Left lung (tissue), 10 donors: ENCODE data around the gene FN1. TPM values are rescaled to one million over a fixed set of nuclear protein-coding genes. Genes with fewer than 3 reads are reported as not detected.

Source experiments
- ATAC-seq: fragments of 200-7000 bp; cut with Tn5 transposase; one replicate; pipeline ENCODE4 v1.9.1; 2020; ENCODE audit warnings: moderate library complexity
- DNase-seq, 4 donors: peaks; one replicate each; pipeline ENCODE4 v3.0.0-alpha.2; 2013 to 2020
- H3K27ac ChIP-seq, 2 donors: fragments of 200-600 bp; sonication (generic) in 1 of 2; one replicate each; pipeline versions ENCODE4 v1.5.0 to v1.8.0; 2020 to 2021
- H3K27me3 ChIP-seq, 2 donors: fragments of 200-600 bp; sonication (generic) in 1 of 2; one replicate each; pipeline versions ENCODE4 v1.5.0 to v1.8.0; 2020 to 2021
- H3K36me3 ChIP-seq, 2 donors: fragments of 200-600 bp; sonication (generic) in 1 of 2; one replicate each; pipeline versions ENCODE4 v1.5.0 to v1.8.0; 2020 to 2021
- H3K4me1 ChIP-seq, 2 donors: fragments of 200-600 bp; one replicate each; pipeline ENCODE4 v1.8.0; 2021
- H3K4me3 ChIP-seq, 2 donors: fragments of 200-600 bp; sonication (generic) in 1 of 2; one replicate each; pipeline versions ENCODE4 v1.5.0 to v1.8.0; 2020 to 2021; ENCODE audit warnings: mild to moderate bottlenecking in 1 of 2
- H3K9me3 ChIP-seq, 2 donors: fragments of 200-600 bp; sonication (generic) in 1 of 2; one replicate each; pipeline versions ENCODE4 v1.5.0 to v1.8.0; 2020 to 2021
- CTCF ChIP-seq, 2 donors: fragments of 200-600 bp; sonication (generic) in 1 of 2; IDR thresholded peaks; one replicate each; pipeline versions ENCODE4 v1.5.0 to v1.8.0; 2021; ENCODE audit warnings: antibody characterized with exemption in 2 of 2
- intact Hi-C, 2 donors: fragments of 100-400 bp; cut with DNase I; formaldehyde crosslinking; loops; one replicate each; pipeline versions ENCODE4 v1.11.2 to v1.14.2; 2022
- polyA plus RNA-seq, 6 donors: library from polyadenylated mRNA; unstranded; fragments of 120-200 nt; gene quantifications; one replicate each; pipeline ENCODE4 v1.2.1, GENCODE V29; 2013; ENCODE audit not compliant: insufficient read length in 6 of 6
- total RNA-seq, 2 donors: library from RNA; stranded (reverse); fragmentation: NEBNext Ultra II Directional; extraction: Animal tissue kit (Norgen Biotek cat#: 25700); gene quantifications; one replicate each; pipeline ENCODE4 v1.2.1, GENCODE V29; 2021
- donor health status: DM: no; HTN: yes; CAD: no.
- donor health status: DM: no; HTN: no; CAD: no.

The FN1 gene
- total and polyA plus RNA-seq, 8 donors: 1,663 to 3,073 (median 1,855) TPM

- Histone ChIP-seq H3K4me3 (no peak overlapping the region), H3K36me3 (peaks cover 3 to 67% of the 10 kb centered on the region in 2 donors), H3K27ac (no peak overlapping the region), H3K27me3 (no peaks in the 10 kb centered on the region), H3K4me1 (no peaks in the 10 kb centered on the region), H3K9me3 (no peaks in the 10 kb centered on the region)
- intact Hi-C loops: no loop called here
- TF ChIP-seq CTCF (IDR thresholded peaks at IDR 0.05): no peak
- ATAC-seq (no peak), DNase-seq (no peak)
These were observed 68.0 kb downstream of the FN1 start for GRCh38 chr2:215367662-215368492.

- H3K27ac ChIP-seq: no peak overlapping the region
- H3K9me3 ChIP-seq: no peaks in the 10 kb centered on the region
- no peak overlapping the region for H3K4me3 ChIP-seq
- ATAC-seq (no peak), DNase-seq (no peak)
- no peaks in the 10 kb centered on the region for H3K4me1 ChIP-seq
- intact Hi-C loops: no loop called here
- TF ChIP-seq CTCF (IDR thresholded peaks at IDR 0.05): no peak
- H3K36me3 ChIP-seq: peaks cover 3 to 70% of the 10 kb centered on the region in 2 donors
- H3K27me3 ChIP-seq: no peaks in the 10 kb centered on the region
These were observed 69.3 kb downstream of the FN1 start for GRCh38 chr2:215366440-215367032.

- Histone ChIP-seq H3K27me3 (no peaks in the 10 kb centered on the region), H3K4me3 (no peak overlapping the region), H3K9me3 (no peaks in the 10 kb centered on the region), H3K36me3 (peaks cover 3 to 76% of the 10 kb centered on the region in 2 donors), H3K27ac (no peak overlapping the region), H3K4me1 (no peaks in the 10 kb centered on the region)
- DNase-seq: no peak
- intact Hi-C loops: no loop called here
- no peak for TF ChIP-seq CTCF (IDR thresholded peaks at IDR 0.05)
- ATAC-seq: no peak
These were observed 70.6 kb downstream of the FN1 start for GRCh38 chr2:215365184-215365658.

GRCh38 chr2:215364157-215365155 lies 71.4 kb downstream of the FN1 start:
- no peaks in the 10 kb centered on the region for H3K9me3 ChIP-seq
- H3K36me3 ChIP-seq: peaks cover 3 to 74% of the 10 kb centered on the region in 2 donors
- ATAC-seq: no peak
- H3K4me1 ChIP-seq: no peaks in the 10 kb centered on the region
- intact Hi-C loops: no loop called here
- no peak for DNase-seq
- TF ChIP-seq CTCF (IDR thresholded peaks at IDR 0.05): no peak
- H3K4me3 ChIP-seq: no peak overlapping the region
- no peak overlapping the region for H3K27ac ChIP-seq
- H3K27me3 ChIP-seq: no peaks in the 10 kb centered on the region
